Measurements from ENCODE around the gene SLC6A1.

Gene SLC6A1

DNA sequence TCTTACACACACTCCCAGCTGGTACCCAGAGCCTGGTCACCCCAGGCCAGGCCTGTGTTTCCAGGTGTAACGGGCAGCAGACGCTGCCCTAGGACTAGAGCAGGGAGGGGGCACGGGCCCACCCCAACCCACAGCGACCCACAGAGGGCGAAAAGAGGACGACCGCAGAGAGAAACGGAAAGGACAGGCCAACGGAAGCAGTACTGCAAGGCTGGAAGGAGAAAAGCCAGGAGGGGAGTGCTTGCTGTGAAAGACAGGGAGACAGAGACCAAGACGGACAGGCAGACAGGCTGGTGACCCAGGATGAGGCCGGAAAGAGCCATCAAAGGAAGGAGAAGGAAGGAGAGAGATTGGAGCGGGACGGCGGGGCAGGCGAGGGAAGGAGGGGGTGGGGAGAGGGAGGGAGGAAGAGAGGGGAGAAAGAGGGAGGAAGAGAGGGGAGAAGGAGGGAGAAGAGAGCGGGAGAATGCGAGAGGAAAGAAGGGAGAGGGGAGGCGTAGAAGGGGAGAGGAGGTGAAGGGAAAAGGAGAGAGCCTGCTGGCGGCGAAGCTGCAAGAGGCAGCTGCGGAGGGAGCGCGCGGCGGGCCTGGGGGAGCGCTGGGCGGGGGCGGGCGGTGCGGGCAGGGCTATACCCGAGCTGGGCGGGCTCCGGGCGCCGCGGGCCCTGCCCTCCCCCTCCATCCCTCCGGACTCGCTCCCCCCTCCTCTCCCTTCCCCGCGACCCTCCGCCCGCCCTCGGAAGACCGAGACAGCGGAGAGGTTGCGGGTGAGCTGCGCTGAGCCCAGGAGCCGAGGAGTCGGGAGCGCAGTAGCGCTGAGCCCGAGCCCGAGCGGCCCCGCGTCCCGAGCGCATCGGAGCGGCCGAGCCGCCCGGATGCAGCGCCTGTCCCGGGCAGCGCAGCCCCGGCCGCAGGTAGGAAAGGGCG is at the start of gene SLC6A1:
TSS of gene SLC6A1 (plus strand) at position 732 of the 926 bp plus-strand sequence. CDS start 24,464 bp downstream, outside the sequence.
- TF ChIP-seq GATA3 (IDR thresholded peaks at IDR 0.05; ENCODE audit: low read depth, low read length) (no peak), GATA2 (IDR thresholded peaks at IDR 0.05; ENCODE audit: low read depth, low read length) (no peak)

DNA sequence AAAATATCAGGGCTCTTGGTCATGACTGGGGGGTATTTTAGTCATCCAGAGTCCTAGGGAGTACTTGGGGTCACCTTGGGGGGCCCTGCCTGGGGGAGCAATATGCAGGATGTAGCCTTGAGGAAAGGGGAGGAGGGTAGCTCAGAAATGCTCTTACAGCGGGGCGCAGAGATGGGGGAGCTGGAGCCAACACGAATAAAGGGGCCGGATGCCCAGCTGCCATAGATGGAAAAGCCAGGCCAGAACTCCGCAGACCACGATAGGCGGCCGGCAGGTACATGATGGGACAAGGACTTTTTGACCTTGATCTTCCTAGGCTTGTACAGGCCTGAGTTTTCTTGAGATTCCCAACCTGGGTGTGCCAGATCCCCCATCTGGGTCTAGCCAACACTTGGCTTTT is 47.7 kb upstream of the SLC6A1 start:
- no peak for TF ChIP-seq GATA3 (IDR thresholded peaks at IDR 0.05; ENCODE audit: low read depth, low read length)
- TF ChIP-seq GATA2 (IDR thresholded peaks at IDR 0.05; ENCODE audit: low read depth, low read length) = no peak

DNA sequence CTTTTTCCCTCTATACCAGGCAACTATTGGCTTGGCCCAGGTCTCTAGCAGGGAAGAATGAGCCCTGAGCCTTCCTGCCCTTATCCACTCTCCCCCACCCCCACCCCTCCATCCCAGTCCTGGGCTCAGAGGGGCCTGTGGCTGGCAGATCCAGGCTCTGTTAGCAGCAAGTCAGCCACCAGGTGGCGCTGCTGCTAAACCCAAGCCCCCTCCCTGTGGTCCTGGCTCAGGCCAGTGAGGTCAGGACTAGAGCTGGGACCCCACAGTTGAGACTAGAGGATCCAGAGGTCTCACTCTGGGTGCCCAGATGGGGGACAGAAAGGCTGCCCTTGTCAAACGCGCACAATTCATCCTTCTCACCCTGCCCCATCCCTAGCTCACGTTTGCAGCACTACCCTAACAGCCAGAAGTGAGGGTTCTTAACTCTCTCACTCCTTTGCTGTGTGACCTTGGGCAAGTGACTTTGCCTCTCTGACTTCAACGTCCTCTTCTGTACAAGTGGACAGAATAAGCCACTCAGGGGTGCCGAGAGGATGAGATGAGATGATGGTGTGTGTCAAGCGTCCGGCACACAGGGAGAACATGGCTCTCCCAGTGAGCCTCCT is 46.8 kb upstream of the SLC6A1 start:
- no peak for TF ChIP-seq GATA3 (IDR thresholded peaks at IDR 0.05; ENCODE audit: low read depth, low read length)
- TF ChIP-seq GATA2 (IDR thresholded peaks at IDR 0.05; ENCODE audit: low read depth, low read length) = no peak

DNA sequence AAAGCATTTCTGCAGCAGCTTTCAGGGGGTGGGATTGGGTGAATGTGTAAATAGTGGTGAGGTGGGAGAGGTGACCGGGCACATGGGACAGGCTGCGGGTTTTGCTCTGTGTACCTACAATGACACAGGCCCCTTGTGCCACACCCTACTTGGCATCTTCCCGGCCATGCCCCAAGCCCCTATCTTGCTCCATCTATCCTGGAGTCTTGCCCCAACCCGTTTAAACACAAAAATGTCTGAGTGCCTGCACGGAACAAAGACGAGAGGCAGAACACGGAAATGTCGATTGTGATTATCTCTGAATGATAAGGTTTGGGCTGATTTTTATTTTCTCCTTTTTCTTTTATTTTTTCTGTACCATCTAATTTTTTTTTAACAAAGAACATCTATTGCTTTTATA is 46.0 kb upstream of the SLC6A1 start:
- no peak for TF ChIP-seq GATA3 (IDR thresholded peaks at IDR 0.05; ENCODE audit: low read depth, low read length)
- TF ChIP-seq GATA2 (IDR thresholded peaks at IDR 0.05; ENCODE audit: low read depth, low read length) = peak; percentile 36; the same call in 1 of the 2 replicates

DNA sequence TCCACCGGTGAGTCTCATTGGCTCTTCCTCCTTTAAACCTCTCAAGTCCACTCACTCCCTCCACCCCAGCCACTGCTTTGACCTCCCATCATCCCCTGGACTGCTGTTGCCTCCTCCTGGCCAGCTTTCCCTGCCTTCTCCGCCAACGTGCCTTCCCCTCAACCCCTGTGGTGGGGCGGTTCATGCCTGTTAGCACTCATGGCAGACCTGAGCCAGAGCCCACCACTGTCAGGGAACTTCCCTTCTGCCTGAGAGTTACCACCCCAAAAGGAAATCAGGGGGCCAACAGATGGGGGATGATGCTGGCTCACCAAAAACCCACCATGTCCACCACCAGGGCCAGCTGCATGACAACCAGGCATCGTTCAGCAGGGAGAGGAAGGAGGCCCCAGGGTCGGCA is 44.2 kb upstream of the SLC6A1 start:
- TF ChIP-seq GATA3 (IDR thresholded peaks at IDR 0.05; ENCODE audit: low read depth, low read length) (no peak), GATA2 (IDR thresholded peaks at IDR 0.05; ENCODE audit: low read depth, low read length) (no peak)

DNA sequence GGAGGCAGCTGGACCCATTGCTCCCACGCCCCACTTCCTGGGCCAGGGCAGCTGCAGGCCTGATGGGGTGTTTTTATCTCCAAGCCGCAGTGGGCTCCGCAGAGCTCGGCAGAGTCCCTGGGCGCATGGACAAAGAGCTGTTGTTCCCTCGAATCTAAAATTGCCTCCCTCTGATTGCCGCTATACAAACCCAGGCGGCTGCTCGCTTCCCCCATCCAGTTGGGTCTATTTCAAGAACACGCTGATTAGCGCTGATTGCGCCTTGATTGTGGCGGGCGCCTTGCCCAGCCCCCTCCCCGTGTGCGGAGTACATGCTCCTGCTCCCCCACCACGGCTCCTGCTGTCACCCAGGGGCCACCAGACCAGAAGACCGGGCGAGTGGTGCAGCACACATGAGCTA is 43.4 kb upstream of the SLC6A1 start:
- no peak for TF ChIP-seq GATA2 (IDR thresholded peaks at IDR 0.05; ENCODE audit: low read depth, low read length)
- TF ChIP-seq GATA3 (IDR thresholded peaks at IDR 0.05; ENCODE audit: low read depth, low read length) = no peak

DNA sequence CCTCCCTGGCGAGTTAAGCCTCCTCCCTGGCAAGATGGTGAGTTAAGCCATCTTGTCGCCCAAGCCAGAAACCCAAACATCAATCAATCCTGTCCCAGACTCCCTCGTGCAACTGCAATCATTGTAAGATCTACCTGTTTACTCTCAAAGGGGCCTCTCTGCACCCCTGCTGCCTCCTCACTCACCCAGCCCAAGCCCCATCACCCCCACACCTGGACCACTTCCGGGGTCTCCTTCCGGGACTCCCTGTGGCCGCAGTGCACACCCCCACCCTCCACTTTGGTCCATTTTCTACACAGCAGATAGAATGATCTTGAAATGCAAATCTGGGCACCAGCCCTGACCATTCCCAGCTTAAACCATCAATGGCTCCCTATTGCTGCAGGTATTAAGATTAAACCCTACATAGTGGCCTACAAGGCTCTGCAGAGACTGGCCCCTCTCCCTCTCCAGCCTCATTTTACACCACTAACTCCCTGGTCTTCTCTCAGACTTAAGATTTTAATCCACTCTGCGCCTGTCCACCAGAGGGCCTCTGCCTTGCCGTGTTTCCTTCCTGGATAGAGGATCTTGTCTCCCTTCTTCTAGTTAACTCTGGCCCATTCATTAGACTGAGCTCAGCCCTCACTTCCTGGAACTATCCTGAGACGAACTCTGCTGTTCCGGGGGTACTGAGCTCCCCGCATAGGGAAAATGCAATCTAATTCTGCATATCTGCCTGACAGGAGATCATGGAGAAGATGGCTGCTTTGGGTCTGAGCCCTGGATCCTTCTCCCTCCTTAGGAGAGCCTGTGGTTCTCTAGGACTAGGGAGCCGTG is 41.9 kb upstream of the SLC6A1 start:
- no peak for TF ChIP-seq GATA3 (IDR thresholded peaks at IDR 0.05; ENCODE audit: low read depth, low read length)
- no peak for TF ChIP-seq GATA2 (IDR thresholded peaks at IDR 0.05; ENCODE audit: low read depth, low read length)

DNA sequence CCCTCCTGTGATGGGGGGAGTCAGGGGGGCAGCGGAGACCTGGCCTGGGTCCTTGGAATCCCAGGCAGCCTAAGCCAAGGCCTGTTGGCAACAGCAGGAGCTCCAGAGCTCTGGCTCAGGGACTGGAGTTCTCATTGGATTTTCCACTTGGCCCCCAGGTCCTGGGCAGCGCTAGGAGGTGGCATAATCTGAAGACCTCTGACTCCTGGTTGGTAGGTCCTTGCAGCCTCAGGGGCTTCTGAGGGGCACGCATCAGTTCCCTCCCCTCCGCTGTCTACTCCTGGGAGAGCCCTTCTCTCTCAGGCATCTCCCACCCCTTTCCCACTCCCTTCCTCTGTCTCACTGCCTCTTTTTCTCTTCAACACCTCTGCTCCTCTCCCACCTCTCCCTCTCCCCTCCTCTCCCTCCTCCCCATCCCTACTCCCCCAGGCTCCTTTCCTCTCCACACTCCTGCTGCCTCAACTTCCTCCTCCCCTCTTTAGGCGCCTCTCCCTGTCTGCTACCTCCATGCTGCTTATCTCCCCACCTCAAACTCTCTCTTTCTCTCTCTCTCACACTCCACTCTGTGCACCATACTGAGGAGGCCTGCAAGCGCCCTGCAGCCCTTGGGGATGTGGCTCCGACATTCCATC is 41.1 kb upstream of the SLC6A1 start:
- TF ChIP-seq GATA2 (IDR thresholded peaks at IDR 0.05; ENCODE audit: low read depth, low read length) (no peak), GATA3 (IDR thresholded peaks at IDR 0.05; ENCODE audit: low read depth, low read length) (no peak)

DNA sequence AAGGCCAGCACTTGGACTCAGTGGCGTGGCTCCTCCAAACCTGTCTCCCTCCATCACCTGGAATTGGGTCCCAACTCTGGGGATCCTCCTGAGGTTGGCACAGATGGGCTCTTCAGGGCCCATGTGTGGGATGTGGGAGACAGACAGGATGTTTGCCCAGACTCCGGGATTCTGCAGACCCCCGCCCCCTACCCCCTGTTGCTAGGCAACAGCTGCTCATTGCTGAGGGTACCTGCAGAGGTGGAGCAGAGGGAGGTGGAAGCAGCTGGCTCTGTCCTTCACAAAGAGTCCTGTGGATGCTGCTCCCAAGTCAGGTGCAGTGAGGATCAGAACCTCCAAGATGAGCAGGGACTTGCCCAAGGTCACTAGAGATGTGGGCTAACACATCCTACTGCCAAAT is 40.0 kb upstream of the SLC6A1 start:
- TF ChIP-seq GATA2 (IDR thresholded peaks at IDR 0.05; ENCODE audit: low read depth, low read length) = no peak
- no peak for TF ChIP-seq GATA3 (IDR thresholded peaks at IDR 0.05; ENCODE audit: low read depth, low read length)

DNA sequence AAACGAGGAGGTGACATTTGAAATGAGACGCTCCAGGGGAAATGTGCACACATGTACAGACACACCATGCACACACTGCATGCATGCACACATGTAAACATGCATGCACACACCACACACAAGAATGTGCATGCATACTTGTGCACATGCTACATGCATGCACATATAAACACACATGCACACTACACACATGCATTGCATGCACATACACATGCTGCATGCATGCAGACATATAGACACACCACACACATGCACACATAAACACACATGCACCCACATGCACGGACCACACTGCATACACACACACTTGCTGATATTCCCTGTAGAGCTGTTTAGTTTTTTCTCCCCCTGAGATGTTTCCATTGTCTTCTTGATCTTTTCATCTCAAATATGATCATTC is 37.8 kb upstream of the SLC6A1 start:
- TF ChIP-seq GATA3 (IDR thresholded peaks at IDR 0.05; ENCODE audit: low read depth, low read length) (no peak), GATA2 (IDR thresholded peaks at IDR 0.05; ENCODE audit: low read depth, low read length) (no peak)

DNA sequence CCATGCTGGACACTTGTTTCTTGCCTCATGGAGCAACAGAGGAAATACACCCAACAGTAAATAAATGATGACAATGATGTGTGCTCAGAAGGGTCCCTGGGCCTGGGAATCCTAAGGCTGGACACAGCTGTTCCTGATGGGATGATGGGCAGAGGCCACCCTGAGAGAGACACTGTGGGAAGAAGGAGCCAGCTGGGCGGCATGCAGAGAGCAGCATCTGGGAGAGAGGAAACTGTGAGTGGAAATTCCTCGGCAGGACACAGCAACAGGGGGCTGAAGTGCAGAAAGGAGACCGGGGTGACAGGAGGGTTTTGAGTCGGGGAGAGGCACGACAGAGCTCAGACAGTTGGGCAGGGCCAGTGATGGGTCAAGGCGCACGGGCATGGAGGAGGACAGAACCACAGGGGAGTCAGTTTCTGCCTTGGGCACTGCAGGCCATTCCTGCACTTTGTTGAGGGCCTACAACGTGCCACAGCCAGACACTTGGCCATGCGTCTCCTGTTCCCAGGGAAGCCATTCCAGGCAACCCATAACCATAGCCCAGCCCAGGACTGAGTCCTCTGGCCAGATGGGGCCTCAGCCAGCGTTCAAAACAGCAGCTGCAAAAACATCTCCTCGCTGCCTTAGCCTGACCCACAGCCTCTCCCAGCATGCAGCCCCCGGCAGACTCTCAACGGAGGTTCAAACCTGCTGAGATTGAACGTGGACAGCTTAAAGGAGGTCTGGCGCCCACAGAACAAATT is 36.7 kb upstream of the SLC6A1 start:
- TF ChIP-seq GATA3 (IDR thresholded peaks at IDR 0.05; ENCODE audit: low read depth, low read length) (no peak), GATA2 (IDR thresholded peaks at IDR 0.05; ENCODE audit: low read depth, low read length) (no peak)

DNA sequence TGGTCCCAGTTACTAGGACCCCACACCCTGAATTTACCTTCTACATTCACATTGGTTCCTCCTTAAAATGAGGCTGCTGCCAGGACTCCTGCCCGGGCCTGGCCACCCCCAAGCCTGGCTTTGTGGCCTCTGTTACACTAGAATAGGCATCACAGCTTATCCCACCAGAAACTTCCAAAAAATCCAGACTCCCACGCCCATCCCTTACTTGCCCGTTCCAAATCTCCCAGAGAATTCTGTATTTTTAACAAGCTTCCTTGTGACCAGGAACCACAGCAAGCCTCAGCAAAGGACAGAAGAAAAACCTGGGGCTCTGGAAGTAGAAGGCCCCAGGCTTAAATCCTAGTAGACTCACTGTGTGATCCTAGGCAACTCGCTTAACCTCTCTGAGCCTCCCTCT is 36.0 kb upstream of the SLC6A1 start:
- TF ChIP-seq GATA2 (IDR thresholded peaks at IDR 0.05; ENCODE audit: low read depth, low read length) = no peak
- no peak for TF ChIP-seq GATA3 (IDR thresholded peaks at IDR 0.05; ENCODE audit: low read depth, low read length)

DNA sequence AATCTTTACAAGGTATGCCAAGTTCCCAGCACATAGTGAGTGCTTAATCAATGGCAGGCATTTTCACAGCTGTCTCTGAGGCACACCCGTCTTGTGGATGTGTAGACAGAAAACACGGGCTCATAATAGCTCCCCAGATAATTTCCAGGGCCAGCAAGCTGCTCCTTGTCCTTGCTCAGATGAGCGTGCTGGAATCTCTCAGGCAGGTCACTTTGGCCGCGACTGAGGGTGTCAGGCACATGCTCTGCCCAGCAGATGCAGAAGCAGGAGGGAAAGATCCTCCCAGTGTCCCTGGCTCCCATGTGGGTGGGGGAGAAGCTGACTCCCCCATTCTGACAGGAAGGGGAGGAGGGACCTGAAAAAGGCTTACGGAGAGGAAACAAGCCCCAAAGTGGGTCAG is 35.6 kb upstream of the SLC6A1 start:
- TF ChIP-seq GATA3 (IDR thresholded peaks at IDR 0.05; ENCODE audit: low read depth, low read length) (no peak), GATA2 (IDR thresholded peaks at IDR 0.05; ENCODE audit: low read depth, low read length) (no peak)
